Breast epithelium (tissue), 4 donors: ENCODE data around the gene PLA2G7. TPM values are rescaled to one million over a fixed set of nuclear protein-coding genes. Genes with fewer than 3 reads are reported as not detected.
"Not testable (repeated sequence)": the region's sequence is repeated elsewhere in the genome, so short reads cannot be mapped to it uniquely, and the experiment has no call there.

ENCODE experiments used
- DNase-seq, 2 donors: peaks; one replicate each; pipeline ENCODE4 v3.0.0-alpha.2; 2019; ENCODE audit warnings: low spot score in 2 of 2
- H3K27ac ChIP-seq, 2 donors: fragments of 200-600 bp; sonication (generic) in 1 of 2; one replicate each; pipeline ENCODE4 v1.5.1; 2016 to 2019; ENCODE audit warnings: mild to moderate bottlenecking in 1 of 2
- H3K27me3 ChIP-seq, 2 donors: fragments of 200-600 bp; sonication (generic) in 1 of 2; one replicate each; pipeline versions ENCODE4 v1.5.1 to v1.6.0; 2017 to 2019; ENCODE audit warnings: control low read depth in 1 of 2, mild to moderate bottlenecking in 1 of 2
- H3K36me3 ChIP-seq: fragments of 200-600 bp; one replicate; pipeline ENCODE4 v1.5.1; 2019
- H3K4me1 ChIP-seq, 2 donors: fragments of 200-600 bp; sonication (generic); one replicate each; pipeline ENCODE4 v1.5.1; 2016 to 2019; ENCODE audit warnings: control low read depth in 1 of 2
- H3K4me3 ChIP-seq, 3 donors: fragments of 200-600 bp; sonication (generic); 1 replicate in 2 of 3; 2 replicates in 1 of 3; pipeline ENCODE4 v1.5.1; 2016 to 2019; ENCODE audit warnings: mild to moderate bottlenecking in 3 of 3, moderate library complexity in 2 of 3
- H3K9me3 ChIP-seq, 2 donors: fragments of 200-600 bp; sonication (generic) in 1 of 2; one replicate each; pipeline ENCODE4 v1.5.1; 2016 to 2019; ENCODE audit warnings: control low read depth in 1 of 2
- CTCF ChIP-seq, 3 donors: fragments of 450-650 bp; IDR thresholded peaks; one replicate each; pipeline ENCODE4 v1.5.1; 2016 to 2017; ENCODE audit warnings: antibody characterized with exemption in 3 of 3, mild to moderate bottlenecking in 3 of 3, moderate library complexity in 3 of 3
- POLR2A ChIP-seq: fragments of 450-650 bp; IDR thresholded peaks from one replicate; pipeline ENCODE4 v1.6.1; 2016; ENCODE audit warnings: antibody characterized with exemption, mild to moderate bottlenecking, moderate library complexity
- POLR2AphosphoS5 ChIP-seq, 3 donors: sonication (generic); formaldehyde crosslinking; IDR thresholded peaks; one replicate each; pipeline ENCODE4 v1.6.1; 2017; ENCODE audit warnings: antibody characterized with exemption in 3 of 3
- intact Hi-C: fragments of 100-400 bp; cut with DNase I; formaldehyde crosslinking; loops from one replicate; pipeline ENCODE4 v1.15.1; 2023; ENCODE audit warnings: low total_unique reads
- total RNA-seq, 3 donors: library from RNA; depleted of rRNA; stranded (reverse); fragments of >200 nt; gene quantifications; one replicate each; pipeline ENCODE4 v1.1.0, GENCODE V29; 2016

The PLA2G7 gene
- total RNA-seq, 3 donors from 2014 or later = 0.98 to 7.2 (median 1.3) TPM

- no peaks in the 10 kb centered on the region for H3K9me3 ChIP-seq
- TF ChIP-seq CTCF (IDR thresholded peaks at IDR 0.05) (no peak), POLR2A (no peak), POLR2AphosphoS5 (IDR thresholded peaks at IDR 0.05) (no peak)
- H3K4me1 ChIP-seq = no peaks in the 10 kb centered on the region
- H3K27ac ChIP-seq = no peak overlapping the region
- no peak overlapping the region for H3K4me3 ChIP-seq
- DNase-seq = no peak
- no peaks in the 10 kb centered on the region for H3K27me3 ChIP-seq
- intact Hi-C loops = no loop called here
- H3K36me3 ChIP-seq = no peaks in the 10 kb centered on the region
Observed at GRCh38 chr6:46748940-46749503, 13.8 kb upstream of the PLA2G7 start.

DNA sequence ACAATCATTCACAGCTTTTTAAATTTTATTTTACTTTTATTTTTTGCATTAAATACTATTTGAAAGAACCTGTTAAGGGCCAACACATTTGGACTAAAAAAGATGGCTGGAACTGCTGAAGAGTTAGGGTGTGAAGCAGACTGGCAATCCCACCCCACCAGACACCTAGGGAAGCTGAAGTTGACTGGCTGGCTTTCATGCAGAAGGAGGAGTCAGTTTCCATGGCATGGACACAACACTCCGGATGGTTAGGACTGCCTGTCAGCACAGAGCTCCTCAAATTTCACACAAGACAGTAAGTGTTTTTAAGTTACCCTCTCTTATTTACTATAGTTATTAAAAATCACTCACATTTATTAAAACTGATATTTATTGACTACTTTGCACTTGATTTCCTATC is 11.5 kb upstream of the PLA2G7 start, which contains the start of gene ANKRD66:
Gene ANKRD66, plus strand, starts transcription at position 238 of the 400 bp plus-strand sequence. CDS start 5,016 bp downstream, outside the sequence.
- no peaks in the 10 kb centered on the region for H3K9me3 ChIP-seq
- intact Hi-C loops = no loop called here
- H3K4me3 ChIP-seq = no peak within 1 kb of the TSS
- TF ChIP-seq POLR2A (no peak), CTCF (IDR thresholded peaks at IDR 0.05) (no peak), POLR2AphosphoS5 (IDR thresholded peaks at IDR 0.05) (no peak)
- DNase-seq = no peak
- H3K27ac ChIP-seq = no peak within 1 kb of the TSS
- H3K4me1 ChIP-seq = no peaks in the 10 kb centered on the region
- H3K36me3 ChIP-seq = no peaks in the 10 kb centered on the region
- no peaks in the 10 kb centered on the region for H3K27me3 ChIP-seq

DNA sequence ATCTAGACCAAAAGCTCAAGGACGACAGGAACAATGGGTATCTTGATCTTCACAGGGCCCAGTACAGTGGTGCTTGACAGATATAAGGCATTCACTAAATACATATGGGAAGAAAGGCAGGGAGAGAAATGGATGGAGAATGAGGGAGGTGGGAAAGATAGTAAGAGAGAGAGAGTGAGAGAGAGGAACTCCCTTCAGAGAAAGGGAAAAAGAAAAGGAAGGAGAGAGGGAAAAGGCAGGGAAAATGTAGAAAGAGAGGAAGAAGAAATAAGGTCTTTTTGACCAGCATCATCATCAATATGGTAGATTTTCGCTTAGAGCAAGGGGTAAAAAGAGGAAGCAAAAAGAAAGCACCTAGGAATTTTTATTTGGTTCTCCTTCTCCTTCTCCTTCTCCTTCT is 10.8 kb upstream of the PLA2G7 start:
- DNase-seq = no peak
- no peaks in the 10 kb centered on the region for H3K27me3 ChIP-seq
- no peak for TF ChIP-seq CTCF (IDR thresholded peaks at IDR 0.05)
- TF ChIP-seq POLR2AphosphoS5 (IDR thresholded peaks at IDR 0.05) = no peak
- no peaks in the 10 kb centered on the region for H3K9me3 ChIP-seq
- H3K4me1 ChIP-seq = no peaks in the 10 kb centered on the region
- no peak overlapping the region for H3K4me3 ChIP-seq
- intact Hi-C loops = no loop called here
- H3K27ac ChIP-seq = no peak overlapping the region
- H3K36me3 ChIP-seq = no peaks in the 10 kb centered on the region

GRCh38 chr6:46744159-46744725 is 9.1 kb upstream of the PLA2G7 start:
- H3K9me3 ChIP-seq, DNase-seq, intact Hi-C loops, H3K36me3 ChIP-seq, H3K27me3 ChIP-seq, H3K4me3 ChIP-seq, H3K4me1 ChIP-seq, H3K27ac ChIP-seq: not testable (repeated sequence)

GRCh38 chr6:46743425-46744158 is 8.4 kb upstream of the PLA2G7 start:
- Histone ChIP-seq H3K27me3 (no peaks in the 10 kb centered on the region), H3K4me1 (no peaks in the 10 kb centered on the region), H3K36me3 (no peaks in the 10 kb centered on the region), H3K27ac (no peak overlapping the region), H3K4me3 (no peak overlapping the region), H3K9me3 (no peaks in the 10 kb centered on the region)
- TF ChIP-seq CTCF (IDR thresholded peaks at IDR 0.05) (no peak), POLR2AphosphoS5 (IDR thresholded peaks at IDR 0.05) (no peak), POLR2A (no peak)
- no peak for DNase-seq
- intact Hi-C loops = no loop called here
